IMR-90 (cell line): Measurements from ENCODE around the gene GRIN1.

Source experiments
- BHLHE40 ChIP-seq: fragments of 150-350 bp; IDR thresholded peaks from 2 replicates; pipeline ENCODE4 v1.6.1; 2016; ENCODE audit warnings: mild to moderate bottlenecking, low read depth, low read length
- CEBPB ChIP-seq: IDR thresholded peaks from 2 replicates; pipeline ENCODE4 v1.6.1; 2012; ENCODE audit warnings: low read depth, low read length, improper control_type of control experiment
- MAFK ChIP-seq: IDR thresholded peaks from 2 replicates; pipeline ENCODE4 v1.6.1; 2012; ENCODE audit warnings: low read depth, low read length, improper control_type of control experiment
- MXI1 ChIP-seq: IDR thresholded peaks from 2 replicates; pipeline ENCODE4 v1.6.1; 2012; ENCODE audit warnings: low read depth, mild to moderate bottlenecking, low read length, moderate library complexity, borderline replicate concordance
- POLR2A ChIP-seq: IDR thresholded peaks from 2 replicates; pipeline ENCODE4 v1.6.1; 2012; ENCODE audit warnings: mild to moderate bottlenecking, low read depth, low read length
- RAD21 ChIP-seq: IDR thresholded peaks from 2 replicates; pipeline ENCODE4 v1.6.1; 2012; ENCODE audit warnings: low read length, improper control_type of control experiment
- SMC3 ChIP-seq: fragments of 150-350 bp; IDR thresholded peaks from 2 replicates; pipeline ENCODE4 v1.6.1; 2016; ENCODE audit warnings: low read depth, mild to moderate bottlenecking, antibody characterized with exemption, low read length, moderate library complexity
- TF ChIP-seq, protein P1 (sequence below): conservative IDR thresholded peaks from 2 replicates; pipeline ENCODE4 v1.5.1; 2012; ENCODE audit warnings: mild to moderate bottlenecking, low read depth, low read length, improper control_type of control experiment
- TF ChIP-seq, protein P2 (sequence below): fragments of 150-350 bp; IDR thresholded peaks from 2 replicates; pipeline ENCODE4 v1.6.1; 2016; ENCODE audit warnings: low read depth, mild to moderate bottlenecking, low read length, moderate library complexity, borderline replicate concordance
- TF ChIP-seq, protein P3 (sequence below): fragments of 150-350 bp; IDR thresholded peaks from 2 replicates; pipeline ENCODE4 v1.6.1; 2017; ENCODE audit warnings: mild to moderate bottlenecking, antibody characterized with exemption, low read length, low read depth

DNA sequence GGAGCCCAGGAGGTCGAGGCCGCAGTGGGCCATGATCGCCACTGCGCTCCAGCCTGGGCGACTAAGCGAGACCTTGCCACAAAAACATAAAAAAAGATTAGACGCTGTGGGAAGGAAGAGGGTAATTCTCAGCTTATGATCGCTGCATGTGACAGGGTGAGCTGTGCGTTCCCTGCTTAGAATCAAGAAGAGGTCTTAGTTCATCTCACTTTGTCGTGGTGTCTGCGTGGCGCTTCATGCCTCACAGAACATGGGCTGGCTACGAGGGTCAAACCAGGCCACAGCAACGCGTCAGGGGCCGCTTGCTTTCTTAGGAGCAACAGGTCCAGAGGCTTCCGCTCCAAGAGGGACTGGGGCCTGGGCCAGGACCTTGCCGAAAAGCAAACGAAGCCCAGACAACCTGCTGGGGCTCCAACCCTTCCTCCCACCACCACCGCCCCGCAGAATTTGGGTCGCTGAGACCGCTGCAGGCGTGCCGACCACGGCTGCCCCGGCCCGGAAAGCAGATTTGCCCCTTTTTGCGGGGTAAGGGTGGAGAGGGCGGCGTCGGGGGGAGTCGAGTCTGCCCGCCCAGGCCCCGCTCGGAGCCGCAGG is 10.0 kb upstream of the GRIN1 start:
- TF ChIP-seq, protein P1, sequence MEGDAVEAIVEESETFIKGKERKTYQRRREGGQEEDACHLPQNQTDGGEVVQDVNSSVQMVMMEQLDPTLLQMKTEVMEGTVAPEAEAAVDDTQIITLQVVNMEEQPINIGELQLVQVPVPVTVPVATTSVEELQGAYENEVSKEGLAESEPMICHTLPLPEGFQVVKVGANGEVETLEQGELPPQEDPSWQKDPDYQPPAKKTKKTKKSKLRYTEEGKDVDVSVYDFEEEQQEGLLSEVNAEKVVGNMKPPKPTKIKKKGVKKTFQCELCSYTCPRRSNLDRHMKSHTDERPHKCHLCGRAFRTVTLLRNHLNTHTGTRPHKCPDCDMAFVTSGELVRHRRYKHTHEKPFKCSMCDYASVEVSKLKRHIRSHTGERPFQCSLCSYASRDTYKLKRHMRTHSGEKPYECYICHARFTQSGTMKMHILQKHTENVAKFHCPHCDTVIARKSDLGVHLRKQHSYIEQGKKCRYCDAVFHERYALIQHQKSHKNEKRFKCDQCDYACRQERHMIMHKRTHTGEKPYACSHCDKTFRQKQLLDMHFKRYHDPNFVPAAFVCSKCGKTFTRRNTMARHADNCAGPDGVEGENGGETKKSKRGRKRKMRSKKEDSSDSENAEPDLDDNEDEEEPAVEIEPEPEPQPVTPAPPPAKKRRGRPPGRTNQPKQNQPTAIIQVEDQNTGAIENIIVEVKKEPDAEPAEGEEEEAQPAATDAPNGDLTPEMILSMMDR, result no peak
- TF ChIP-seq RAD21 (no peak), BHLHE40 (no peak), POLR2A (no peak), MXI1 (peak; percentile 19; the same call in 1 of the 2 replicates), SMC3 (no peak), MAFK (no peak), CEBPB (no peak)
- TF ChIP-seq, protein P2, sequence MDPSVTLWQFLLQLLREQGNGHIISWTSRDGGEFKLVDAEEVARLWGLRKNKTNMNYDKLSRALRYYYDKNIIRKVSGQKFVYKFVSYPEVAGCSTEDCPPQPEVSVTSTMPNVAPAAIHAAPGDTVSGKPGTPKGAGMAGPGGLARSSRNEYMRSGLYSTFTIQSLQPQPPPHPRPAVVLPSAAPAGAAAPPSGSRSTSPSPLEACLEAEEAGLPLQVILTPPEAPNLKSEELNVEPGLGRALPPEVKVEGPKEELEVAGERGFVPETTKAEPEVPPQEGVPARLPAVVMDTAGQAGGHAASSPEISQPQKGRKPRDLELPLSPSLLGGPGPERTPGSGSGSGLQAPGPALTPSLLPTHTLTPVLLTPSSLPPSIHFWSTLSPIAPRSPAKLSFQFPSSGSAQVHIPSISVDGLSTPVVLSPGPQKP, result no peak
- TF ChIP-seq, protein P3, sequence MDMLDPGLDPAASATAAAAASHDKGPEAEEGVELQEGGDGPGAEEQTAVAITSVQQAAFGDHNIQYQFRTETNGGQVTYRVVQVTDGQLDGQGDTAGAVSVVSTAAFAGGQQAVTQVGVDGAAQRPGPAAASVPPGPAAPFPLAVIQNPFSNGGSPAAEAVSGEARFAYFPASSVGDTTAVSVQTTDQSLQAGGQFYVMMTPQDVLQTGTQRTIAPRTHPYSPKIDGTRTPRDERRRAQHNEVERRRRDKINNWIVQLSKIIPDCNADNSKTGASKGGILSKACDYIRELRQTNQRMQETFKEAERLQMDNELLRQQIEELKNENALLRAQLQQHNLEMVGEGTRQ, result no peak
